Stimulated activated CD4-positive, alpha-beta T cell treated with anti-CD3 and anti-CD28 coated beads, TNF-alpha, amount 100 ng/mL, for 48 hours (primary cell): ENCODE results near the gene PXYLP1.

Experiments
- DNase-seq, 3 donors: peaks; one replicate each; pipeline ENCODE4 v3.0.0-alpha.2; 2020; ENCODE audit warnings: low read depth in 3 of 3

The PXYLP1 gene

GRCh38 chr3:141273700-141274410, 42.2 kb downstream of the PXYLP1 start:
- DNase-seq: no peak

GRCh38 chr3:141274411-141275031, 42.9 kb downstream of the PXYLP1 start:
- no peak for DNase-seq

GRCh38 chr3:141275032-141275422, 43.4 kb downstream of the PXYLP1 start:
- no peak for DNase-seq

- no peak for DNase-seq
Observed at GRCh38 chr3:141275511-141275910, 43.9 kb downstream of the PXYLP1 start.

GRCh38 chr3:141275973-141276372, 44.3 kb downstream of the PXYLP1 start:
- DNase-seq: no peak

DNA sequence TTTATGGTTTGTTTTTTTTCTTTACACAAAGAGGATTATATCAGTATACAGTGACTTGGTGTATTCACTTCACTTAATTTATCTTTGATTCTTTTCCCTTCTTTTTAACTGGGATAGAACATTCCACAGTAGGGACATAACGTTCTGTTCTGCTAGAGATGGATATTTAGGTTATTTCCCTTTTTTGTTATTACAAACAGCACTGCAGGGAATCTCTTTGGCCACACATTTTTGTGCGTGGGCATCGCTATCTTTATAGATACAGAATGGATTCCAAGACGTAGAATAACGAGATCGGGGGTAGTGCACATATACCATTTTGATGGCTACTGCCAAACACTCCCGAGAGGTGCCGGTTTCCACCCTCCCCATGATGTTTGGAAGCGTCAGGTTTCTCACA, 44.8 kb downstream of the PXYLP1 start:
- DNase-seq: no peak

GRCh38 chr3:141277451-141277850, 45.8 kb downstream of the PXYLP1 start:
- DNase-seq: no peak

DNA sequence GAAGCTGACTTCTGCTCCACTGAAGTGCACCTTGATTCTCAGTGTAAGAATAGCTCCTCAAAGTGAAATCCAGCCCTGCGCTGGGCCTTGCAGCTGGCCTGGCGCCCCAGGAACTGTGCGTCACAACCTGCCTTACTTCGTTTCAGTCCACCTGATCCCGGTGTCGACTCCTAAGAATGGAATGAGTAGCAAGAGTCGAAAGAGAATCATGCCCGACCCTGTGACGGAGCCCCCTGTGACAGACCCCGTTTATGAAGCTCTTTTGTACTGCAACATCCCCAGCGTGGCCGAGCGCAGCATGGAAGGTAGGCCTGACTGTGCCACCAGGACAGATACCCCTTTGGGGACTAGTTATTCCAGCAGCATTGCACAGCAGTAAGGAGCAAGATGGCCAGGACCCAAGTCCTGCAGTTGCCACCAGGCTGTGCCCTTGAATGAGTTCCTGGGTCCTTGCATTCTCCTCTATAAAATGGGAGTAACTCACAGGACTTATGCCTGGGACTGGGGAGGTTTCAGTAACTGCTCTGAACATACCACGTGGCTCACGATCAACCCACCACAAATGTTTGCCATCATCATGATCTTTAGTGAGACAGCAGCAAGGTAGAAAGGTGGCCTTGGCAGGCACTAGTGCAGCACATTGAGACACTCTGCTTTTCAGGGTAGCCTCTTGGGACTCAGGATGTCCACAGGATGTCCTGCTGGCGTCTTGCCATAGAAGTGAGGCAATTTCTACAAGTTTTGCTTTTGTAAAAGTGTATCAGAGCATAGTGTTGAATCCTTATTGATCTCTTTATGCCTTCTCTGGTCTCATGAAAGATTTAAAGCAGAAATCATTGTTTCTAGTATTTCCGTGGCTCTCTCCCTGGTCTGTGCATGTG, 46.8 kb downstream of the PXYLP1 start:
- DNase-seq: no peak

DNA sequence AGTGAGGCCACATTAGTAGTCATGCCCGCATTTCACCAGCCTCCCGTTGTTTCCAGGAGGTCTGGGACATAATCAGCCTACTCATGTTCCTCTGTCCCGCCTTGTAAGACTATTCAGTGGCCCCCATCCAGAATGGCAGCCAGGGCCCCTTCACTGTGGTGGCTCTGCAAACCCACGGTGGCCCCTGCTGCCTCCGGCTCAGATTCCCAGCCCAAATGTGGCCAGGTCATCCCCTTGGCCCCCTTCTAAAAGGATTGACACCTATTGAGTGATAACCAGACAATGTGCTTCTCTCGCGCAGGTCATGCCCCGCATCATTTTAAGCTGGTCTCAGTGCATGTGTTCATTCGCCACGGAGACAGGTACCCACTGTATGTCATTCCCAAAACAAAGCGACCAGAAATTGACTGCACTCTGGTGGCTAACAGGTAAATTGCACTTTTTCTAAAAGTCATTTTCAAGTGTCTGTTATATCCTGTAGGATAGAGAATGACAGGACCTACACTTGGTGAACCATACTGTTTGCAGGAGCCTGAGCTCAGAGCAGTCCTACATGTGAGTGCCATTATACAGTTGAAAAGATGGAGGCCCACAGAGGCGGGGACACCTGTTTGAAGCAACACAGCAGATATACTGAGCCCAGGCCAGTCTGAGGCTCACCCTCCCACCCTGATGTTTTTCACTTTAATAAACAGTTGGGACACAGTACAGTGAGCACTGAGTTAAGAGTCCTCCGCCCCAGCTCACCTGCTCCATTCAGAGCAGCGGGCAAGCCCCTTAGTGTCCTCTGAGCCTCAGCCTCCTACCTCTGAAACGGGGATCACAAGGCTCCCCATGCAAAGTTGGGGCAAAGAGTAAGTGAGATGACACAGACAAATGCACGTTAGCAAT, 47.7 kb downstream of the PXYLP1 start:
- DNase-seq: no peak

DNA sequence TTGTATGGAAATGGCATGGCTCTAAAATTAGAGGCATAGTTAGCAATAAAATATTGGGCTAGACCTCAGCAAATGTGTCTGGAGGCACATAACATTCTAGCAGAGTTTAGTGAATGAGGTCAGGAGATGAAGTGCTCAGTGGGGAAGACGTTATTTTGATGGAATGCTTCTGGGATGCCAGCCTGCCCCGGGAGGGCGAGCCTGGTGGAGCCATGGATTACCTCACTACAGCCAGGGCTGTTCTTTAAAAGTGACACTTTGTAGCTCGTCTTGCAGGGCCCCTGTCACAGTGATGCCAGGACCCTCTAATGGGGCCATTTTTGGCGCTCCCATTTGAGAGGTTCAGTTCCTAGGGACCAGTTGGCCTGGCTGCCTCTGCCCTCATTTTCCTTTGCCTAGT, 48.5 kb downstream of the PXYLP1 start:
- DNase-seq: no peak

DNA sequence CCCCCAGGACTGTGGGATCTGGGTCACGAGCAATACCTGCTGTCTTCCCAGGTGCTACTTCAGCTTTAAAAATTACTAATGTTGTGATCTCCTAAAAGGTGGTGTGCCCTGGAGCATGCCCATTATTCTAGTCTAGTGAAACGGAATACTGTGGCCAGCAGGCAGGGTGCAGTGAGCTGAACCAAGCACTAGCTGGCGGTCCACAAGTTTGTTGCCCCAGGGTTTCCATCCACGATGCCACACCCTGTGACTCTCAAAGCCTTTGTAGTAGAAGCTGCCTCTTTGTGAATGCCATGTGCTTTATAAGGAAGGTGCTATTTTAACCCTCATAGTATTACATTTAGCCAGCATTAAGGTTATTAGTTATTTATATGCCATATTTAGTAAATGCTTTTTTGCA, 49.1 kb downstream of the PXYLP1 start:
- no peak for DNase-seq

GRCh38 chr3:141285570-141285969, 53.9 kb downstream of the PXYLP1 start:
- no peak for DNase-seq

DNA sequence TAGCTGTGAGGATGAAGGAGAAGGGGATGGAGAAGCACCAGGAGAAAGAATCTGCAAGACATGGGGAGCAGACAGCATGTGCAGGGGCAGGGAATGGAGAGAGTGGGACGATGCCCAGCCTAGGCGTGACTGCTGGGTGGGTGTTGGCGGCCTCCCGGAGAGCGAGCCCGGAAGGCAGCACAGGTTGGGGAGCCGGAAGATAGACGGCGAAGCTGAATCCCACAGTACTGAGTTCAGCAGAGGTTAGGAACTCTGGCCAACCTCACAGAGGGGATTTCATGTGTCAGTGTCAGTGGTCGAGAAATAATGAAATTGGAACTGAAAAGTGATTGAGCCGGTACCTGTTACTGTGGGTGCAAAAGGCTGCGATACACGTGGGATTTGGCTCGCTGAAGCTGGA, 55.2 kb downstream of the PXYLP1 start:
- no peak for DNase-seq

GRCh38 chr3:141287326-141287725, 55.7 kb downstream of the PXYLP1 start:
- no peak for DNase-seq

GRCh38 chr3:141288336-141288990, 56.8 kb downstream of the PXYLP1 start:
- no peak for DNase-seq

DNA sequence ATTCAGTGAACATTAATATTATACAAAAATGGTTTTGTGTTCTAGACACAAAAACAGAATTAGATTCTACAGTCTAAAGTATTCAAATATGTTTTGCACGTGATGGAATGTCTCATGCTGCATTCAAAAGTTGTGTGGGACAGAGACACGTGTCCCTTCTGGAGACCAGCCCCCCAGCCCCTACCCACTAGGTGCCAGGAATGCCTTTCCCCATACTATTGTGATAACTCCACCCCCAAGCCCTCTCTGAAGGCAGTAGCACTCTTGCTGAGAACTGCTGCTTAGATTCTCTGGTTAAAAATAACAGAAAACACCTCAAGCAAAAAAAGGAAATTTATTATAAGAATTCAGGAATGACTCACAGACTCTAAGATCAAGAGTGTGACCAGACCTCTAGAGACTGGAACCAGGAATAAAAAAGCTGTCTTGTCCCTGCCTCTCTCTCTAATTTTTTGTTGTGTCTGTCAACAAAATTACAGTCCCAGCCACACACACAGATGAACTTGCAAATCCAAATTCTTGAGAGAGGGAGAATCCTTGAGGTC, 57.7 kb downstream of the PXYLP1 start:
- DNase-seq: no peak

DNA sequence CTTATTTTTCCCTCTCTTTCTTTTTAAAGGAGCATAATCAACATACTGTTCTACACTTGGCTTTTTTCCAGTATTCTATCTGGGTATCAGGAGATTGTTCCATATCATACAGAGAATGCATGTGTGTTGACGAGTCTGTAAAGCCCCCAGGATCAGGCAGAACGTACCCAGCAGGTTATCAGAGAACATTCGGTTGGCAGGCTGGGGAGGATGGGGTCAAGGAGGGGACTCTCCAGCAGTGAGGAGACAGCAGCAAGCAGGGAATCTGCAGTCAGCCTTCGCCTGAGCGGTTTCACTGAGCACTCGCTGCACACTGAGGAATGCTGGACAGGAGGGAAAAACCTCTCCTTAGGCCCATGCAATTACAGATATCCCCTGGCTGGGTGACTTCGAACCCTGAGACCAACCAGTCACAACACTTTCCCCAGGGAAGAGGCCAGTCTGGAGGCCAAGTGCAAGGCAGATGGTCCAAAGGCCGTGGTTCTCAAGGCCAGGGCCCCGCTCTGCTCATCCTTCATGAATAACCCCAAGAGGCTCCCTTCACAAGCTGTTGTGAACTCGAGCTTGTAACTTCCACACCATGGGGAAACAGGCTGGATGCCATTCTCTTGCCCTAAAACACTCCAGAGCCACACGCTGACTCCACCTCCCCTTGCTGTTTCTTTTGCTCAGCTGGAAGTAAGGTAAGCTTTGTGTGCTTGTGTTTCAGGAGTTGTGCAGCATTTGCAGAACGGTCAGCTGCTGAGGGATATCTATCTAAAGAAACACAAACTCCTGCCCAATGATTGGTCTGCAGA, 60.1 kb downstream of the PXYLP1 start:
- no peak for DNase-seq

DNA sequence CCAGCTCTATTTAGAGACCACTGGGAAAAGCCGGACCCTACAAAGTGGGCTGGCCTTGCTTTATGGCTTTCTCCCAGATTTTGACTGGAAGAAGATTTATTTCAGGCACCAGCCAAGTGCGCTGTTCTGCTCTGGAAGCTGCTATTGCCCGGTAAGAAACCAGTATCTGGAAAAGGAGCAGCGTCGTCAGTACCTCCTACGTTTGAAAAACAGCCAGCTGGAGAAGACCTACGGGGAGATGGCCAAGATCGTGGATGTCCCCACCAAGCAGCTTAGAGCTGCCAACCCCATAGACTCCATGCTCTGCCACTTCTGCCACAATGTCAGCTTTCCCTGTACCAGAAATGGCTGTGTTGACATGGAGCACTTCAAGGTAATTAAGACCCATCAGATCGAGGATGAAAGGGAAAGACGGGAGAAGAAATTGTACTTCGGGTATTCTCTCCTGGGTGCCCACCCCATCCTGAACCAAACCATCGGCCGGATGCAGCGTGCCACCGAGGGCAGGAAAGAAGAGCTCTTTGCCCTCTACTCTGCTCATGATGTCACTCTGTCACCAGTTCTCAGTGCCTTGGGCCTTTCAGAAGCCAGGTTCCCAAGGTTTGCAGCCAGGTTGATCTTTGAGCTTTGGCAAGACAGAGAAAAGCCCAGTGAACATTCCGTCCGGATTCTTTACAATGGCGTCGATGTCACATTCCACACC, 60.9 kb downstream of the PXYLP1 start:
- DNase-seq: no peak

DNA sequence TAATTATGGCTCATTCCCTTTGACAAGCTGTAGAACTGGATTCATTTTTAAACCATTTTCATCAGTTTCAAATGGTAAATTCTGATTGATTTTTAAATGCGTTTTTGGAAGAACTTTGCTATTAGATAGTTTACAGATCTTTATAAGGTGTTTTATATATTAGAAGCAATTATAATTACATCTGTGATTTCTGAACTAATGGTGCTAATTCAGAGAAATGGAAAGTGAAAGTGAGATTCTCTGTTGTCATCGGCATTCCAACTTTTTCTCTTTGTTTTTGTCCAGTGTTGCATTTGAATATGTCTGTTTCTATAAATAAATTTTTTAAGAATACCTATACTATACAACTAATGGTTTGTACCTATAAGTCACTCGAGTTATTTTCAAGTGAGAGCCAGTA, 62.7 kb downstream of the PXYLP1 start:
- no peak for DNase-seq
